ENCODE data around the gene CST9.

The CST9 gene

GRCh38 chr20:23605867-23606651 lies at the start of gene CST9:
TSS of gene CST9 (minus strand) at chr20:23605917. CDS start at chr20:23605864, 53 bp downstream.
- TF ChIP-seq NFIC (IDR thresholded peaks at IDR 0.05) (no peak), TCF12 (IDR thresholded peaks at IDR 0.05; ENCODE audit: low read depth) (no peak), EP300 (IDR thresholded peaks at IDR 0.05; ENCODE audit: borderline replicate concordance) (no peak), YY1 (IDR thresholded peaks at IDR 0.05; ENCODE audit: low read depth) (no peak), EGR1 (IDR thresholded peaks at IDR 0.05) (no peak), FOXM1 (IDR thresholded peaks at IDR 0.05; ENCODE audit: borderline replicate concordance, low read depth) (no peak), RAD21 (IDR thresholded peaks at IDR 0.05; ENCODE audit: low read depth) (no peak), CREB1 (IDR thresholded peaks at IDR 0.05; ENCODE audit: low read depth) (no peak), ZBTB7A (IDR thresholded peaks at IDR 0.05; ENCODE audit: low read depth) (no peak), TEAD4 (IDR thresholded peaks at IDR 0.05) (no peak), REST (IDR thresholded peaks at IDR 0.05; ENCODE audit: low read depth) (no peak), TAF1 (IDR thresholded peaks at IDR 0.05; ENCODE audit: low read depth) (no peak), USF1 (IDR thresholded peaks at IDR 0.05) (no peak), CEBPB (IDR thresholded peaks at IDR 0.05) (no peak)
- TF ChIP-seq, protein P1, sequence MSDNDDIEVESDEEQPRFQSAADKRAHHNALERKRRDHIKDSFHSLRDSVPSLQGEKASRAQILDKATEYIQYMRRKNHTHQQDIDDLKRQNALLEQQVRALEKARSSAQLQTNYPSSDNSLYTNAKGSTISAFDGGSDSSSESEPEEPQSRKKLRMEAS (IDR thresholded peaks at IDR 0.05): no peak

GRCh38 chr20:23654717-23655116 lies 49.0 kb upstream of the CST9 start:
- no peak for TF ChIP-seq CEBPB (IDR thresholded peaks at IDR 0.05)
- TF ChIP-seq NFIC (IDR thresholded peaks at IDR 0.05): no peak
- no peak for TF ChIP-seq ZBTB7A (IDR thresholded peaks at IDR 0.05; ENCODE audit: low read depth)
- no peak for TF ChIP-seq YY1 (IDR thresholded peaks at IDR 0.05; ENCODE audit: low read depth)
- TF ChIP-seq TCF12 (IDR thresholded peaks at IDR 0.05; ENCODE audit: low read depth): no peak
- TF ChIP-seq TAF1 (IDR thresholded peaks at IDR 0.05; ENCODE audit: low read depth): no peak
- TF ChIP-seq, protein P1 (IDR thresholded peaks at IDR 0.05): no peak
- no peak for TF ChIP-seq TEAD4 (IDR thresholded peaks at IDR 0.05)
- TF ChIP-seq USF1 (IDR thresholded peaks at IDR 0.05): no peak
- no peak for TF ChIP-seq CREB1 (IDR thresholded peaks at IDR 0.05; ENCODE audit: low read depth)
- no peak for TF ChIP-seq RAD21 (IDR thresholded peaks at IDR 0.05; ENCODE audit: low read depth)
- TF ChIP-seq REST (IDR thresholded peaks at IDR 0.05; ENCODE audit: low read depth): no peak
- TF ChIP-seq EP300 (IDR thresholded peaks at IDR 0.05; ENCODE audit: borderline replicate concordance): no peak
- no peak for TF ChIP-seq EGR1 (IDR thresholded peaks at IDR 0.05)
- no peak for TF ChIP-seq FOXM1 (IDR thresholded peaks at IDR 0.05; ENCODE audit: borderline replicate concordance, low read depth)

DNA sequence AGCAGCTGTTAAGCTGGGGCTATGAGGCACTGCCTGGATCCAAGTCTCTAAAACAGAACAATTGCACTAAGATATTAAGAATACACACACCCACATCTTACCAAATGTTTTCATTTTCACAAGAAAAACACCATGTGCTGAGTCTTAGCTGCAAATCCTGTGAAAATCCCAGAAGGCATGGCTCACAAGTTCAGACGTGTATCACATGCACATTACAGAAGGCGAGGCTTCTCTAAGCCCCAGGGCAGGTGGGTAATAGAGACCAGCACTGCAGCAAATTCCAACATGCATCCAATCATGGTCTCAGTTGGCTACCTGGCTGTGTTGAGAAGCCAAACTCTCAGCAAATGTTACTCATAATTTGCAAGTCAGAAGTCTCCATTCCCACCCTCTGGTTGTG lies 48.3 kb upstream of the CST9 start:
- no peak for TF ChIP-seq NFIC (IDR thresholded peaks at IDR 0.05)
- no peak for TF ChIP-seq TCF12 (IDR thresholded peaks at IDR 0.05; ENCODE audit: low read depth)
- TF ChIP-seq ZBTB7A (IDR thresholded peaks at IDR 0.05; ENCODE audit: low read depth): no peak
- TF ChIP-seq TAF1 (IDR thresholded peaks at IDR 0.05; ENCODE audit: low read depth): no peak
- no peak for TF ChIP-seq YY1 (IDR thresholded peaks at IDR 0.05; ENCODE audit: low read depth)
- TF ChIP-seq, protein P1 (IDR thresholded peaks at IDR 0.05): no peak
- TF ChIP-seq REST (IDR thresholded peaks at IDR 0.05; ENCODE audit: low read depth): no peak
- TF ChIP-seq FOXM1 (IDR thresholded peaks at IDR 0.05; ENCODE audit: borderline replicate concordance, low read depth): no peak
- no peak for TF ChIP-seq EGR1 (IDR thresholded peaks at IDR 0.05)
- no peak for TF ChIP-seq RAD21 (IDR thresholded peaks at IDR 0.05; ENCODE audit: low read depth)
- no peak for TF ChIP-seq EP300 (IDR thresholded peaks at IDR 0.05; ENCODE audit: borderline replicate concordance)
- TF ChIP-seq CREB1 (IDR thresholded peaks at IDR 0.05; ENCODE audit: low read depth): no peak
- TF ChIP-seq TEAD4 (IDR thresholded peaks at IDR 0.05): no peak
- no peak for TF ChIP-seq USF1 (IDR thresholded peaks at IDR 0.05)
- no peak for TF ChIP-seq CEBPB (IDR thresholded peaks at IDR 0.05)

All from Ishikawa (cell line).